ENCODE data around the gene ZNF398. TPM values are rescaled to one million over a fixed set of nuclear protein-coding genes. Genes with fewer than 3 reads are reported as not detected.
"Not testable (repeated sequence)": the region's sequence is repeated elsewhere in the genome, so short reads cannot be mapped to it uniquely, and the experiment has no call there.

The ZNF398 gene
- total and polyA plus RNA-seq, 10 donors, result 1.6 to 23.7 (median 15.6) TPM

DNA sequence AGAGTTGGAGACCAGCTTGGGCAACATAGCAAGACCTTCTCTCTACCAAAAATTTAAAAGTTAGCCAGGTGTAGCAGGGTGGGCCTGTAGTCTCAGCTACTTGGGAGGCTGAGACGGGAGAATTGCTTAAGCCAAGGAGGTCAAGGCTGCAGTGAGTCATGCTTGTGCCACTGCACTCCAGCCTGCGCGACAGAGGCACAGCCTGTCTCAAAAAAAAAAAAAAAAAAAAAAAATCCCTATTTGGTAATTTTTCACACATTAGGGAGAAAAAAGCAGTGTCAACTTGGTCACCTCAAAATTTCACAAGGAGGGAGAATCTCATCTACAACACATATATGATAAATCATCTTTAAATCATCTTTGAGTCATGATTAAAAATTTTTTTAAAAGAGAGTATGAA, 6.4 kb upstream of the ZNF398 start:
- TF ChIP-seq, protein P1, sequence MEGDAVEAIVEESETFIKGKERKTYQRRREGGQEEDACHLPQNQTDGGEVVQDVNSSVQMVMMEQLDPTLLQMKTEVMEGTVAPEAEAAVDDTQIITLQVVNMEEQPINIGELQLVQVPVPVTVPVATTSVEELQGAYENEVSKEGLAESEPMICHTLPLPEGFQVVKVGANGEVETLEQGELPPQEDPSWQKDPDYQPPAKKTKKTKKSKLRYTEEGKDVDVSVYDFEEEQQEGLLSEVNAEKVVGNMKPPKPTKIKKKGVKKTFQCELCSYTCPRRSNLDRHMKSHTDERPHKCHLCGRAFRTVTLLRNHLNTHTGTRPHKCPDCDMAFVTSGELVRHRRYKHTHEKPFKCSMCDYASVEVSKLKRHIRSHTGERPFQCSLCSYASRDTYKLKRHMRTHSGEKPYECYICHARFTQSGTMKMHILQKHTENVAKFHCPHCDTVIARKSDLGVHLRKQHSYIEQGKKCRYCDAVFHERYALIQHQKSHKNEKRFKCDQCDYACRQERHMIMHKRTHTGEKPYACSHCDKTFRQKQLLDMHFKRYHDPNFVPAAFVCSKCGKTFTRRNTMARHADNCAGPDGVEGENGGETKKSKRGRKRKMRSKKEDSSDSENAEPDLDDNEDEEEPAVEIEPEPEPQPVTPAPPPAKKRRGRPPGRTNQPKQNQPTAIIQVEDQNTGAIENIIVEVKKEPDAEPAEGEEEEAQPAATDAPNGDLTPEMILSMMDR (IDR thresholded peaks at IDR 0.05 in 8 of 11, conservative IDR thresholded peaks at IDR 0.05 in 3 of 11), result no peak
- TF ChIP-seq POLR2A (IDR thresholded peaks at IDR 0.05) (no peak), POLR2AphosphoS5 (IDR thresholded peaks at IDR 0.05) (no peak)
- Histone ChIP-seq H3K4me1 (peaks cover 0 to 13% (median 10%) of the 10 kb centered on the region in 6 donors), H3K9me3 (no peaks in the 10 kb centered on the region), H3K27ac (no peak overlapping the region), H3K4me3 (no peak overlapping the region), H3K36me3 (peaks cover 0 to 14% (median 0%) of the 10 kb centered on the region in 6 donors), H3K27me3 (replicated peaks in 1 of 7) (no peaks in the 10 kb centered on the region)
- intact Hi-C loops (cut with DNase I; ENCODE audit: low total_unique reads), result no loop called here
- no peak for DNase-seq
- 25 to 66% (median 44%) methylated on average over 3 of the region's 3 CpGs for WGBS, 5 donors

DNA sequence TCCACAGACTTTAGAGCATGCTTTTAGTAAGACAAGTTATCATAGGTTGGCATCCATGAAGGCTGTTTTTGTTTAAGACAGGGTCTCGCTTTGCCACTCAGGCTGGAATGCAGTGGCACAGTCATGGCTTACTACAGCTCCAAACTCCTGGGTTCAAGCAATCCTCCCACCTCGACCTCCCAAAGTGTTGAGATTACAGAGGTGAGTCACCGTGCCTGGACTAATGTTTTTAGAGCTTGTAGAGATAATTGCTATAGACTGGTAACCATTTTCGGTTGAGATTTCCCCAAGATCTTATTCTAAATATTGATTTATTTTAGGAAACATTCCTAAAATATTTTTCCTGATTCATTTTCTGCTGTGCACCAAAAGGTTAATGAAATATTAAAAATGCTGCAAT, 5.4 kb upstream of the ZNF398 start:
- TF ChIP-seq POLR2AphosphoS5 (IDR thresholded peaks at IDR 0.05) (no peak), POLR2A (IDR thresholded peaks at IDR 0.05) (no peak)
- TF ChIP-seq, protein P1 (IDR thresholded peaks at IDR 0.05 in 8 of 11, conservative IDR thresholded peaks at IDR 0.05 in 3 of 11), result no peak
- Histone ChIP-seq H3K9me3 (no peaks in the 10 kb centered on the region), H3K27me3 (replicated peaks in 1 of 7) (no peaks in the 10 kb centered on the region), H3K27ac (no peak overlapping the region), H3K4me3 (no peak overlapping the region), H3K4me1 (peaks cover 5 to 24% (median 21%) of the 10 kb centered on the region in 6 donors), H3K36me3 (peaks cover 0 to 11% (median 0%) of the 10 kb centered on the region in 6 donors)
- intact Hi-C loops (cut with DNase I; ENCODE audit: low total_unique reads), result no loop called here
- DNase-seq, result no peak
- WGBS, 5 donors, result 90 to 94% (median 93%) methylated on average over 4 of the region's 4 CpGs

DNA sequence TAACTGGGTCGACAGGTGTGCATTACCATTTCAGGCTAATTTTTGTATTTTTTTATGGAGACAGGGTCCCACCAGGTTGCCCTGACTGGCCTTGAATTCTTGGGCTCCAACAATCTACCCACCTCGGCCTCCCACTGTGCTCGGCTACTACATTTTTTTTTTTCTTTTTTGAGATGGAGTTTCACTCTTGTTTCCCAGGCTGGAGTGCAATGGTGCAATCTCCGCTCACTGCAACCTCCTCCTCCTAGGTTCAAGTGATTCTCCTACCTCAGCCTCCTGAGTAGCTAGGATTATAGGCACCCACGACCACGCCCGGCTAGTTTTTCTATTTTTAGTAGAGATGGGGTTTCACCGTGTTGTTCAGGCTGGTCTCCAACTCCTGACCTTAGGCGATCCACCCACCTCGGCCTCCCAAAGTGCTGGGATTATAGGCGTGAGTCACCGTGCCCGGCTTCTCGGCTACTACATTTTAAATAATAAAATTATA, 2.8 kb upstream of the ZNF398 start:
- H3K4me3 ChIP-seq; H3K27me3 ChIP-seq (replicated peaks in 1 of 7); H3K36me3 ChIP-seq; H3K9me3 ChIP-seq; intact Hi-C loops (cut with DNase I; ENCODE audit: low total_unique reads); DNase-seq: not testable (repeated sequence)
- Histone ChIP-seq H3K27ac (peak overlapping the region in 1 of 8 donors; percentile 97), H3K4me1 (peaks cover 16 to 43% (median 36%) of the 10 kb centered on the region in 6 donors)
- WGBS, 5 donors, result 85 to 91% (median 88%) methylated on average over 14 of the region's 14 CpGs

DNA sequence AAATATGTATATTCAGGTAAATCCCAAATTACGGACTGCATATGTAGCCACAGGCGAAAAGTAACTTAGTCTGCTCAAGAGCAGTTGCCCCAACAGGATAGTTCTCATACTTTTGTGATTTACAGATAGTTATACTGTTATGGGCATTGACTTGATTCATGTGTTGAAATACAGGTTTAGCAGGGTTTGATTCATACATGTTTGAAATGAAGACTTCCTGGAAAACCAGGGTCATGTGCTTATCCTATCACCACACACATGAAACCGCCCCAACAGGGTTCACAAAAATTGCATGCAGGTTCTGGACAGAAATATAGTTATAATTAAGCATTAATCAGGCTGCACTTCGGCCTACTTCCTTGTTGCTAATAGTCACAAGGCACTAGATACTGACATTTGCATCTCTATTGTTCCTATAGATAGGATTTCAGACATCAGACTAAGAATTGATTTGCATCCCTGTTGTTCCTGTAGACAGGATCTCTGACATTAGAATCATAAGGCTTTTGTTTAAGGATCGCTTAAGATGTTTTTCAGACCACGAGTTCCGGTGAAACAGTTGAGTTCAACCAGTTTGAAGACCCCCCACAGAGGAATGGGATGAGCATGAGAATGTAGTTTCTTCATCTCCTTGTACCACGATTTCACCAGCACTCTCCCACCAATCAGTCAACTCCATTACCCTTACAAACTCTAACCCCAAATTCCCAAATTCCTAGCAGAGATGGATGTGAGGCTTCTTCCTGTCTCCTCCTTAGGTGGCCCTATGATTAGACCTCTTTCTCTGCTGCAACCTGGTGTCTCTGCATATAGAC, 2.0 kb upstream of the ZNF398 start:
- peak overlapping the region in 1 of 8 donors; percentile 98 for H3K4me3 ChIP-seq
- H3K36me3 ChIP-seq, result no peaks in the 10 kb centered on the region
- TF ChIP-seq POLR2AphosphoS5 (IDR thresholded peaks at IDR 0.05), result no peak
- TF ChIP-seq, protein P1 (IDR thresholded peaks at IDR 0.05 in 8 of 11, conservative IDR thresholded peaks at IDR 0.05 in 3 of 11), result no peak
- no peak for TF ChIP-seq POLR2A (IDR thresholded peaks at IDR 0.05)
- H3K4me1 ChIP-seq, result peaks cover 16 to 50% (median 41%) of the 10 kb centered on the region in 6 donors
- intact Hi-C loops (cut with DNase I; ENCODE audit: low total_unique reads), result no loop called here
- no peaks in the 10 kb centered on the region for H3K27me3 ChIP-seq (replicated peaks in 1 of 7)
- no peaks in the 10 kb centered on the region for H3K9me3 ChIP-seq
- H3K27ac ChIP-seq, result peak overlapping the region in 4 of 8 donors; percentile 89 to 97 (median 95)
- 82 to 88% (median 84%) methylated on average over 8 of the region's 8 CpGs for WGBS, 5 donors
- DNase-seq, result no peak
